Fibroblast of lung (primary cell): ENCODE measurements around the gene KLHL7. TPM values are rescaled to one million over a fixed set of nuclear protein-coding genes. Genes with fewer than 3 reads are reported as not detected.

Experiments used
- DNase-seq, 2 donors: peaks; one replicate each; pipeline versions ENCODE4 v3.0.0 to v3.0.0-alpha.2; 2010; ENCODE audit warnings: low read depth in 2 of 2
- H2AFZ ChIP-seq: 2 replicates; pipeline ENCODE4 v1.5.1; 2012; ENCODE audit warnings: low read length, control low read depth, inconsistent platforms
- H3K27ac ChIP-seq: 2 replicates; pipeline ENCODE4 v1.5.1; 2011; ENCODE audit warnings: low read length, control low read depth; ENCODE audit not compliant: insufficient read depth
- H3K27me3 ChIP-seq: 2 replicates; pipeline ENCODE4 v1.5.1; 2011; ENCODE audit warnings: mild to moderate bottlenecking, low read length; ENCODE audit not compliant: control insufficient read depth, insufficient read depth
- H3K36me3 ChIP-seq: 2 replicates; pipeline ENCODE4 v1.5.1; 2011; ENCODE audit warnings: low read length; ENCODE audit not compliant: control insufficient read depth, insufficient read depth
- H3K4me1 ChIP-seq: 2 replicates; pipeline ENCODE4 v1.5.1; 2011; ENCODE audit warnings: low read length; ENCODE audit not compliant: control insufficient read depth, insufficient read depth; ENCODE audit errors: extremely low read depth
- H3K4me2 ChIP-seq: 2 replicates; pipeline ENCODE4 v1.5.1; 2011; ENCODE audit warnings: low read length, control low read depth; ENCODE audit not compliant: insufficient read depth; ENCODE audit errors: extremely low read depth
- H3K4me3 ChIP-seq, 4 experiments: fragments of 200-600 bp in 1 of 4; sonication (generic) in 1 of 4; replicated peaks in 1 of 4; 2 replicates each; pipeline ENCODE4 v1.5.1; 2011 to 2016; ENCODE audit warnings: low read length in 4 of 4, low read depth in 3 of 4, mild to moderate bottlenecking in 3 of 4, control low read depth in 2 of 4, inconsistent platforms in 1 of 4, mixed read lengths in 1 of 4; ENCODE audit not compliant: insufficient read depth in 1 of 4; ENCODE audit errors: control extremely low read depth in 1 of 4
- H3K79me2 ChIP-seq: 2 replicates; pipeline ENCODE4 v1.5.1; 2012; ENCODE audit warnings: mild to moderate bottlenecking, low read length, inconsistent platforms; ENCODE audit not compliant: control insufficient read depth, insufficient read depth
- H3K9ac ChIP-seq: 2 replicates; pipeline ENCODE4 v1.5.1; 2011; ENCODE audit warnings: mild to moderate bottlenecking, low read length, control low read depth; ENCODE audit not compliant: insufficient read depth
- H3K9me3 ChIP-seq: 2 replicates; pipeline ENCODE4 v1.5.1; 2012; ENCODE audit warnings: low read depth, low read length; ENCODE audit not compliant: control insufficient read depth, insufficient read depth
- H4K20me1 ChIP-seq: 2 replicates; pipeline ENCODE4 v1.5.1; 2011; ENCODE audit warnings: low read length; ENCODE audit not compliant: control insufficient read depth, insufficient read depth; ENCODE audit errors: extremely low read depth
- EZH2 ChIP-seq: IDR thresholded peaks from 2 replicates; pipeline ENCODE4 v1.5.1; 2012; ENCODE audit warnings: low read length, control low read depth, mild to moderate bottlenecking; ENCODE audit errors: missing control alignments
- polyA plus RNA-seq, 2 donors: library from polyadenylated mRNA; depleted of rRNA in 1 of 2; stranded (reverse) in 1 of 2; unstranded in 1 of 2; fragments of >200 nt; gene quantifications; 2 replicates each; pipeline ENCODE4 v1.2.1, GENCODE V29; 2011 to 2012; ENCODE audit warnings: missing spikeins in 1 of 2
- total RNA-seq: library from RNA; depleted of rRNA; stranded (reverse); fragments of >200 nt; gene quantifications from 2 replicates; pipeline ENCODE4 v1.2.1, GENCODE V29; 2014
- TF ChIP-seq, protein P1 (sequence below), 2 donors: IDR thresholded peaks in 1 of 2; conservative IDR thresholded peaks in 1 of 2; 1 replicate in 1 of 2; 2 replicates in 1 of 2; pipeline ENCODE4 v1.5.1; 2011 to 2012; ENCODE audit warnings: low read length in 2 of 2, control low read depth in 1 of 2, inconsistent platforms in 1 of 2, low read depth in 1 of 2, mild to moderate bottlenecking in 1 of 2

The KLHL7 gene
- total and polyA plus RNA-seq, 2 donors (not counting 1 experiment from before 2014, with no cell fraction given) = 23.5 to 44.5 TPM

DNA sequence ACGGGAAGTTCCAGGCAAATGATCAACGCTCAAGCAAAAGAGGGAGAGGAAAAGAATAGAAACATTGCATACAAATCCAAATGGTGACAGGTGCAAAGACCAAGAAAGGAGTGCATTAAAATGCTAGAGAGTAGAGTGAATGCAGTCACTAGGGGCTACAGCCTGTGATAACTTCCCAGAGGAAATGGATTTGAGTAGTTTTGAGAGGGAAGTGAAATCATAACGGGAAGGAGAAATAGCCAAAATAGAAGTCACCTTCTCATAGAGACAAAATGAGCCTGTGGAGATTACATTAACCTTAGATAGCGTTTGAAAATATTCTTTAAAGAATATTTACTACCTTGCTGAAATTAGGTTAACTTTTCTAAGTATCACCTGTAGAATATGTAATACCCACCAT lies 102.7 kb downstream of the KLHL7 start:
- TF ChIP-seq EZH2 = no peak
- TF ChIP-seq, protein P1, sequence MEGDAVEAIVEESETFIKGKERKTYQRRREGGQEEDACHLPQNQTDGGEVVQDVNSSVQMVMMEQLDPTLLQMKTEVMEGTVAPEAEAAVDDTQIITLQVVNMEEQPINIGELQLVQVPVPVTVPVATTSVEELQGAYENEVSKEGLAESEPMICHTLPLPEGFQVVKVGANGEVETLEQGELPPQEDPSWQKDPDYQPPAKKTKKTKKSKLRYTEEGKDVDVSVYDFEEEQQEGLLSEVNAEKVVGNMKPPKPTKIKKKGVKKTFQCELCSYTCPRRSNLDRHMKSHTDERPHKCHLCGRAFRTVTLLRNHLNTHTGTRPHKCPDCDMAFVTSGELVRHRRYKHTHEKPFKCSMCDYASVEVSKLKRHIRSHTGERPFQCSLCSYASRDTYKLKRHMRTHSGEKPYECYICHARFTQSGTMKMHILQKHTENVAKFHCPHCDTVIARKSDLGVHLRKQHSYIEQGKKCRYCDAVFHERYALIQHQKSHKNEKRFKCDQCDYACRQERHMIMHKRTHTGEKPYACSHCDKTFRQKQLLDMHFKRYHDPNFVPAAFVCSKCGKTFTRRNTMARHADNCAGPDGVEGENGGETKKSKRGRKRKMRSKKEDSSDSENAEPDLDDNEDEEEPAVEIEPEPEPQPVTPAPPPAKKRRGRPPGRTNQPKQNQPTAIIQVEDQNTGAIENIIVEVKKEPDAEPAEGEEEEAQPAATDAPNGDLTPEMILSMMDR (conservative IDR thresholded peaks at IDR 0.05 in 1 of 2, IDR thresholded peaks at IDR 0.05 in 1 of 2; ENCODE audit: low read depth in 1 of 2, low read length in 2 of 2) = no peak
- no peaks in the 10 kb centered on the region for H3K9me3 ChIP-seq
- no peaks in the 10 kb centered on the region for H3K4me1 ChIP-seq
- H3K27me3 ChIP-seq = no peaks in the 10 kb centered on the region
- H3K4me2 ChIP-seq = no peak overlapping the region
- no peak for DNase-seq
- no peak overlapping the region for H2AFZ ChIP-seq
- no peak overlapping the region for H3K4me3 ChIP-seq
- H3K9ac ChIP-seq = no peak overlapping the region
- H3K36me3 ChIP-seq = no peaks in the 10 kb centered on the region
- no peaks in the 10 kb centered on the region for H3K79me2 ChIP-seq
- H3K27ac ChIP-seq = no peak overlapping the region
- no peaks in the 10 kb centered on the region for H4K20me1 ChIP-seq

DNA sequence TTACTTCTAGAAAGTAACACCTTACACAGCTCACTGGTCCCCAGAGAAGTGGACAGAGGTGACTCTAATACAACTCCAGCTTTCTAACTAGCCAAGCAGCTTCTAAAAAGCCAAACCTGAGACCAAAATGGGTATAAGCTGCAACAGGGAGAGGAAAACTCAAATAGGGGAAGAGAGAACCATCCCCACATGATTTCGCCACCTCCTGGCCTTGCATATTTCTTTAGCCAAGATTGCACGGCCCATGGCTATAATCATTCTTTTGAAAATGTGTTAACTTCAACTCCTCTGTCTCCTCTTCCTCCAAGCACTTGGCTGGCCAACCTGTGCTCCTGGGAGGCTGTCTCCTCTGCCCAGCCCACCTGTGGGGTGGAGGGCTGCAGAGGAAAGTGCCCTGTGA lies 104.9 kb downstream of the KLHL7 start:
- no peak overlapping the region for H2AFZ ChIP-seq
- no peak overlapping the region for H3K4me3 ChIP-seq
- H3K27ac ChIP-seq = no peak overlapping the region
- no peaks in the 10 kb centered on the region for H3K27me3 ChIP-seq
- no peaks in the 10 kb centered on the region for H3K4me1 ChIP-seq
- H3K9me3 ChIP-seq = no peaks in the 10 kb centered on the region
- no peak overlapping the region for H3K9ac ChIP-seq
- H3K36me3 ChIP-seq = no peaks in the 10 kb centered on the region
- no peaks in the 10 kb centered on the region for H4K20me1 ChIP-seq
- DNase-seq = no peak
- H3K79me2 ChIP-seq = no peaks in the 10 kb centered on the region
- H3K4me2 ChIP-seq = no peak overlapping the region
- TF ChIP-seq, protein P1 (conservative IDR thresholded peaks at IDR 0.05 in 1 of 2, IDR thresholded peaks at IDR 0.05 in 1 of 2; ENCODE audit: low read depth in 1 of 2, low read length in 2 of 2) = no peak
- TF ChIP-seq EZH2 = no peak

DNA sequence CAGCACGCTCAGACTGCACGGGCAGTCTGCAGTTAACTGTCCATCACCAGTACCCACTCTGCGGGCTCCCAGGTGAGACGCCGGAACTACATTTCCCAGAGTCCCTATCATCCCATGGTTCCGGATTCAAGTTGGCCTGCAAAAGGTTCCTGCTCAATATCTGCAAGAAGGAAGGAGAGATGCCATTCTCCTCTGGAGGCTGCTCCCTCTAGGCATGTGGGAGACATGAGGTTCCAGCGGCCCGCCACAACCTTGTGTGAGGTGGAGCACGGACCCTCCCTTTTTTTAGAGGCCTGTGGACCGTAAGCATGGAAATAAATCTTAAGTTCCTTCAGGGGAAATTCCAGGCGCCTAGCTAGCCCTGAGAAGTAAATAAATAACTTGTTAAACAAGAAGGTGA lies 106.0 kb downstream of the KLHL7 start:
- no peak for DNase-seq
- TF ChIP-seq, protein P1 (conservative IDR thresholded peaks at IDR 0.05 in 1 of 2, IDR thresholded peaks at IDR 0.05 in 1 of 2; ENCODE audit: low read depth in 1 of 2, low read length in 2 of 2) = no peak
- TF ChIP-seq EZH2 = no peak
- Histone ChIP-seq H3K9me3 (no peaks in the 10 kb centered on the region), H3K4me2 (no peak overlapping the region), H3K4me1 (no peaks in the 10 kb centered on the region), H4K20me1 (no peaks in the 10 kb centered on the region), H3K27ac (no peak overlapping the region), H2AFZ (no peak overlapping the region), H3K27me3 (no peaks in the 10 kb centered on the region), H3K79me2 (no peaks in the 10 kb centered on the region), H3K9ac (no peak overlapping the region), H3K4me3 (no peak overlapping the region), H3K36me3 (no peaks in the 10 kb centered on the region)
